Spleen (tissue), 11 donors: ENCODE results near the gene C1orf232. TPM values are rescaled to one million over a fixed set of nuclear protein-coding genes. Genes with fewer than 3 reads are reported as not detected.

Experiments
- DNase-seq: peaks from one replicate; pipeline ENCODE4 v3.0.0-alpha.2; 2020
- H3K27ac ChIP-seq, 8 donors: fragments of 200-600 bp; sonication (generic) in 7 of 8; 1 replicate in 4 of 8; 2 replicates in 4 of 8; pipeline versions ENCODE4 v1.5.0 to v1.8.0; 2016 to 2021; ENCODE audit warnings: inconsistent platforms in 4 of 8, mild to moderate bottlenecking in 4 of 8, moderate library complexity in 1 of 8
- H3K27me3 ChIP-seq, 7 donors: fragments of 200-600 bp; sonication (generic) in 6 of 7; replicated peaks in 1 of 7; 1 replicate in 4 of 7; 2 replicates in 3 of 7; pipeline versions ENCODE4 v1.5.0 to v1.8.0; 2016 to 2021; ENCODE audit warnings: inconsistent platforms in 3 of 7, mild to moderate bottlenecking in 1 of 7
- H3K36me3 ChIP-seq, 6 donors: fragments of 200-600 bp; sonication (generic) in 5 of 6; 1 replicate in 4 of 6; 2 replicates in 2 of 6; pipeline versions ENCODE4 v1.5.0 to v1.8.0; 2016 to 2021; ENCODE audit warnings: inconsistent platforms in 2 of 6
- H3K4me1 ChIP-seq, 6 donors: fragments of 200-600 bp; sonication (generic) in 5 of 6; 1 replicate in 3 of 6; 2 replicates in 3 of 6; pipeline versions ENCODE4 v1.5.0 to v1.8.0; 2016 to 2021; ENCODE audit warnings: inconsistent platforms in 3 of 6
- H3K4me3 ChIP-seq, 8 donors: fragments of 200-600 bp; sonication (generic) in 7 of 8; 1 replicate in 4 of 8; 2 replicates in 4 of 8; pipeline versions ENCODE4 v1.5.0 to v1.8.0; 2016 to 2021; ENCODE audit warnings: inconsistent platforms in 4 of 8, mild to moderate bottlenecking in 4 of 8, moderate library complexity in 2 of 8
- H3K9me3 ChIP-seq, 8 donors: fragments of 200-600 bp; sonication (generic) in 7 of 8; 1 replicate in 4 of 8; 2 replicates in 4 of 8; pipeline versions ENCODE4 v1.5.0 to v1.8.0; 2016 to 2021; ENCODE audit warnings: inconsistent platforms in 4 of 8
- POLR2A ChIP-seq, 3 donors: fragments of 450-650 bp; IDR thresholded peaks; one replicate each; pipeline ENCODE4 v1.5.1; 2017; ENCODE audit warnings: antibody characterized with exemption in 3 of 3, mild to moderate bottlenecking in 1 of 3
- POLR2AphosphoS5 ChIP-seq, 3 donors: sonication (generic); formaldehyde crosslinking; IDR thresholded peaks; one replicate each; pipeline ENCODE4 v1.5.1; 2017; ENCODE audit warnings: antibody characterized with exemption in 3 of 3
- WGBS, 5 donors: extraction: QIAGEN DNeasy Blood & Tissue Kit in 3 of 5; methylation state at CpG; one replicate each; pipeline versions ENCODE4 v1.1.5 to v1.1.7; 2013 to 2018; 5-methylcytosine and 5-hydroxymethylcytosine counted together
- intact Hi-C: fragments of 100-400 bp; cut with DNase I; formaldehyde crosslinking; loops from one replicate; pipeline ENCODE4 v1.15.0; 2023; ENCODE audit warnings: low total_unique reads
- polyA plus RNA-seq, 3 donors: library from polyadenylated mRNA; stranded (reverse); fragments of 200-250 nt; gene quantifications; one replicate each; pipeline ENCODE4 v1.2.1, GENCODE V29; 2013
- total RNA-seq, 7 donors: library from RNA; depleted of rRNA in 3 of 7; stranded (reverse); fragments of >200 nt in 3 of 7; fragmentation: NEBNext Ultra II Directional in 4 of 7; extraction: Animal tissue kit (Norgen Biotek cat#: 25700) in 4 of 7; gene quantifications; one replicate each; pipeline versions ENCODE4 v1.1.0 to v1.2.1, GENCODE V29; 2016 to 2021
- TF ChIP-seq, protein P1 (sequence below), 11 experiments: fragments of 200-600 bp in 7 of 11; fragments of 450-650 bp in 4 of 11; sonication (generic) in 4 of 11; IDR thresholded peaks in 8 of 11; conservative IDR thresholded peaks in 3 of 11; 1 replicate in 7 of 11; 2 replicates in 4 of 11; pipeline versions ENCODE4 v1.4.0 to v1.8.0; 2016 to 2021; ENCODE audit warnings: antibody characterized with exemption in 11 of 11, inconsistent platforms in 4 of 11, mild to moderate bottlenecking in 1 of 11
- donor health status: healthy with polysubstance abuse.
- donor health status: DM: no; HTN: no; CAD: no; lungs with moderate emphysema.
- donor health status: DM: no; HTN: no; CAD: no.
- donor health status: Bipolar disorder and iron deficiency.
- donor health status: healthy.
- donor health status: DM: no; HTN: no; CAD: no.
- donor health status: DM: yes; HTN: yes; CAD: no.

The C1orf232 gene
- total and polyA plus RNA-seq, 10 donors: not detected

DNA sequence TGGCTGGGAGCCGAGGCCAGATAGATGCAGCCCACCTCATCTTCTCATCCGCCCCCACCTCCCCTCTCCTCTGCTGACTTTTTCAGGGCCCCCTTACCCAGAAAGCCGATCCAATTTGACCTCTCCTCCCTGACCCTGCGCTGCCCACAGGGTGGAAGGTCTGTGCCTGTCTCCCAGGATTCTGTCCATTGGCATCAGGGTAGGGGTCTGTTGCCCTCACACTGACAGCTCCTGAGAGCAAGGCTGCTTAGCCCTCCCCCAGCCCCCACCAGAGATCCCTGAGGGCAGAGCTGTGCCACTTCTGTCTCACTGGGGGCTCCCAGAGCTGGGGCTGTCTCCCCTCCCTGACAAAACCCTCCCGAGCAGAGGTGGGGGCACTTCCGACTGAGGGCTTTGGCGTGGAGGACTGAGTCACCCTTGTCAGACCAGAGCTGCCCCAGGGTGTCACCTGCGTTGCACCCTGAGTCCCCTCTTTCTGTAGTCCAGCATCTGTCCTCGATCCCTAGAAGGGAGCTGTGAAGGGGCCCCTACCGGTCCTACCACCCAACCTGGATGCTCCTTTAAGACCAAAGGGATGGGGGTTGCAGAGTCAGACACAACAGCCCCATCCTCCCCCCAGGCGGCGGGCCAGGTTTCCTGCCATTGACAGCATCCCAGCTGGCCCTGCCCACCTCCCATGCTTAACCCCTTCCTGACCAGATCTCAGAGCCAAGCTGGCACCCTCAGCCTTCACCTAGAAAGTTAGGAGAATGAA lies 12.3 kb downstream of the C1orf232 start:
- H3K36me3 ChIP-seq: no peaks in the 10 kb centered on the region
- H3K4me3 ChIP-seq: peak overlapping the region in 2 of 8 donors; percentile 1 to 8
- WGBS, 5 donors: 17 to 36% (median 19%) methylated on average over 8 to 12 of the region's 12 CpGs
- intact Hi-C loops: no loop called here
- H3K27ac ChIP-seq: no peak overlapping the region
- DNase-seq: peak; percentile 50
- peaks cover 0 to 70% (median 26%) of the 10 kb centered on the region in 7 donors for H3K27me3 ChIP-seq
- no peaks in the 10 kb centered on the region for H3K9me3 ChIP-seq
- TF ChIP-seq, protein P1, sequence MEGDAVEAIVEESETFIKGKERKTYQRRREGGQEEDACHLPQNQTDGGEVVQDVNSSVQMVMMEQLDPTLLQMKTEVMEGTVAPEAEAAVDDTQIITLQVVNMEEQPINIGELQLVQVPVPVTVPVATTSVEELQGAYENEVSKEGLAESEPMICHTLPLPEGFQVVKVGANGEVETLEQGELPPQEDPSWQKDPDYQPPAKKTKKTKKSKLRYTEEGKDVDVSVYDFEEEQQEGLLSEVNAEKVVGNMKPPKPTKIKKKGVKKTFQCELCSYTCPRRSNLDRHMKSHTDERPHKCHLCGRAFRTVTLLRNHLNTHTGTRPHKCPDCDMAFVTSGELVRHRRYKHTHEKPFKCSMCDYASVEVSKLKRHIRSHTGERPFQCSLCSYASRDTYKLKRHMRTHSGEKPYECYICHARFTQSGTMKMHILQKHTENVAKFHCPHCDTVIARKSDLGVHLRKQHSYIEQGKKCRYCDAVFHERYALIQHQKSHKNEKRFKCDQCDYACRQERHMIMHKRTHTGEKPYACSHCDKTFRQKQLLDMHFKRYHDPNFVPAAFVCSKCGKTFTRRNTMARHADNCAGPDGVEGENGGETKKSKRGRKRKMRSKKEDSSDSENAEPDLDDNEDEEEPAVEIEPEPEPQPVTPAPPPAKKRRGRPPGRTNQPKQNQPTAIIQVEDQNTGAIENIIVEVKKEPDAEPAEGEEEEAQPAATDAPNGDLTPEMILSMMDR (IDR thresholded peaks at IDR 0.05 in 8 of 11, conservative IDR thresholded peaks at IDR 0.05 in 3 of 11): no peak
- peak in 1 of 3 donors; percentile 44 for TF ChIP-seq POLR2AphosphoS5 (IDR thresholded peaks at IDR 0.05)
- H3K4me1 ChIP-seq: peaks cover 10 to 60% (median 29%) of the 10 kb centered on the region in 6 donors

DNA sequence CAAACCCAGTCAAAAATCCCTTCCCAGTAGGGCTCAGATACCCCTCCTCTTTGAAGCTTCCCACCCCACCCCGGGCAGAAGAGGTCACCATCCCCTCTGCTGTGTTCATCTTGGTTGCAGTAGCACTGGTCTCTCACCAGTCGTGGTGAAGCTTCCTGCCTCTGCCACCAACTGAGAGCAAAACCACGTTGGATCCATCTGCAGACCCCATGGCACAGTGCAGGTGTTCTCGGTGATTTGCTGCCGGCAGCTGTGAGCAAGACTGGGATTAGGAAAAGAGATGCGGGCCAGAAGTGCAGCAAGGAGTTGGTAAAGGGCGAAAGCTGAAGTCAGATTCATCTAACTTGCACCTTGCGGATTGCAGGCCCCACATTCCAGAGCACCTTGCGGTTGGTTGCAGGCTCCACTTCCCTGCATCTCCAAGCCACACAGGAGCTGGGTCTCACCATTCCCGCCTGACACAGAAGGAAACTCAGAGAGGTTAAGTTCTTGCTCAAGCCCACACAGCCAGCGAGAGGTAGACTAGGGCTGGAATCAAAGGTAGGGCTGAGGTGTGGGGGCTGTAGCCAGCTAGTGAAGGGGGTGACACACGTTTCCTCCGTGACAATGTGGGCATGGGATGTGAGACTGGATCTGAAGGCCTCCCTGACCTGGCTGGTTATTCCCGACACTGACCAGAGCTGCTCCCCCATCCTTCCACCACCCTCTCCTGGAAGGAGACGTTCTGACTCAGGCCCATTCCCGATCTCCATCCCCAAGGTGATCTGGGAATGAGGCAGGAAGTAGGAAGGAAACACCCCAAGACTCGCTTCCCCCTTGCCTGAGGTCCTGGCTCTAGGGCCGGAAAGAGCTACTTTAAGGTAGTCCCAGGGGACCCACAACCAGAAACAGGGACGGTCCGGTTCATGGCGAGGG lies 13.1 kb downstream of the C1orf232 start:
- peaks cover 0 to 61% (median 22%) of the 10 kb centered on the region in 7 donors for H3K27me3 ChIP-seq
- H3K4me3 ChIP-seq: peak overlapping the region in 1 of 8 donors; percentile 8
- H3K27ac ChIP-seq: no peak overlapping the region
- WGBS, 5 donors: 46 to 60% (median 47%) methylated on average over 21 of the region's 21 CpGs
- intact Hi-C loops: no loop called here
- peak in 1 of 3 donors; percentile 11 for TF ChIP-seq POLR2AphosphoS5 (IDR thresholded peaks at IDR 0.05)
- TF ChIP-seq, protein P1 (IDR thresholded peaks at IDR 0.05 in 8 of 11, conservative IDR thresholded peaks at IDR 0.05 in 3 of 11): no peak
- H3K4me1 ChIP-seq: peaks cover 5 to 51% (median 22%) of the 10 kb centered on the region in 6 donors
- no peaks in the 10 kb centered on the region for H3K36me3 ChIP-seq
- no peak for DNase-seq
- H3K9me3 ChIP-seq: no peaks in the 10 kb centered on the region

DNA sequence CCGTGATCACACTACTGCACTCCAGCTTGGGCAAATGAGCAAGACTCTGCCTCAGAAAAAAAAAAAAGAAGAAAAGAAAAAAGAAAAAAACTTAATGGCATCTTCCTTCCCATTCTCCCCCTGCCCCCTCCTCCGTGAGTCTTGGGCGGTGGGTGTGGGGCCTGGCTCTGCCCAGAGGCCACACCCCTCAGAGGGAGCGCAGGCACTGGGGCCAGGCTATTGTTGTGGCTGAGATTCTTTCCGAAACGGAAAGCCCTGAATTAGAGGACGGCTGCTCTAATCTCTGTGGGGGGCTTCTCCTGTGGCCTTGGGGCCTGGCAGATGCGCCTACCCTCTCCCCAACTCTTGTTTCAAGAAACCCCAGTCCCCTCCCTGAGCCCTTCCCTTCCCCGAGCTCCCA lies 14.0 kb downstream of the C1orf232 start:
- no peak overlapping the region for H3K4me3 ChIP-seq
- TF ChIP-seq POLR2A (IDR thresholded peaks at IDR 0.05): no peak
- no peak for TF ChIP-seq POLR2AphosphoS5 (IDR thresholded peaks at IDR 0.05)
- TF ChIP-seq, protein P1 (IDR thresholded peaks at IDR 0.05 in 8 of 11, conservative IDR thresholded peaks at IDR 0.05 in 3 of 11): no peak
- peaks cover 0 to 52% (median 22%) of the 10 kb centered on the region in 7 donors for H3K27me3 ChIP-seq
- no peak overlapping the region for H3K27ac ChIP-seq
- H3K4me1 ChIP-seq: peaks cover 5 to 43% (median 20%) of the 10 kb centered on the region in 6 donors
- no peak for DNase-seq
- 41 to 60% (median 48%) methylated on average over 9 of the region's 9 CpGs for WGBS, 5 donors
- H3K36me3 ChIP-seq: no peaks in the 10 kb centered on the region
- H3K9me3 ChIP-seq: no peaks in the 10 kb centered on the region
- intact Hi-C loops: no loop called here
